Mesodermal cell (in vitro differentiated cells): ENCODE data around the gene PRDM16.

ENCODE experiments used
- H3K27ac ChIP-seq: 2 replicates; pipeline ENCODE4 v1.7.0; 2013; ENCODE audit warnings: mild to moderate bottlenecking, low read depth, low read length, moderate library complexity; ENCODE audit not compliant: severe bottlenecking
- H3K36me3 ChIP-seq: 2 replicates; pipeline ENCODE4 v1.7.1; 2013; ENCODE audit warnings: mild to moderate bottlenecking, low read length, moderate library complexity; ENCODE audit not compliant: control insufficient read depth, insufficient read depth
- H3K4me1 ChIP-seq: one replicate; pipeline ENCODE4 v1.7.1; 2013; ENCODE audit warnings: mild to moderate bottlenecking, low read length; ENCODE audit not compliant: insufficient read depth, control insufficient read depth, poor library complexity, severe bottlenecking
- H3K4me3 ChIP-seq: 2 replicates; pipeline ENCODE4 v1.7.0; 2013; ENCODE audit warnings: low read length, control low read depth, mild to moderate bottlenecking; ENCODE audit not compliant: insufficient read depth, poor library complexity, severe bottlenecking; ENCODE audit errors: extremely low read depth
- H3K9me3 ChIP-seq: 2 replicates; pipeline ENCODE4 v1.7.1; 2013; ENCODE audit warnings: mild to moderate bottlenecking, low read length, moderate library complexity; ENCODE audit not compliant: control insufficient read depth
- WGBS, 2 experiments: methylation state at CpG; one replicate each; pipeline ENCODE4 v1.1.5; 2013; ENCODE audit warnings: missing lambda C conversion rate in 2 of 2; ENCODE audit not compliant: insufficient coverage in 2 of 2; 5-methylcytosine and 5-hydroxymethylcytosine counted together

PRDM16 gene

DNA sequence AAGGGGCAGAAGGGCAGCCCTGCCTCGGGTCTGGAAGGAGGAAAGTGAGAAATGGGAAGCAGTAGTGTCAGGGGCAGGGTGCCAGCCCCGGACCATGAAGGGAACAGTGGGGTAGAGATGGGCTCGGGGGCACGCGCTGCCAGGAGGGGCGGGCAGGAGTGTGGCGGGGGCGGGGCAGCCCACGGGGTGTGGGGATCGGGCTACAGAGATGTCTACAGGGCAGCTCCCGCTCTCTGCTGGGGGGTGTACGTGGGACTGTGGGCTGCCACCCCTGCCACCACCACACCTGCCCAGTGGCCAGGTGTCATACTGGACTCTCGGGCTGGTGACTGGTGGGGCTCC, 392.9 kb downstream of the PRDM16 start:
- WGBS, 2 experiments: 90 to 96% methylated on average over 2 to 6 of the region's 13 CpGs
- Histone ChIP-seq H3K36me3 (no peaks in the 10 kb centered on the region), H3K4me1 (peaks cover 37% of the 10 kb centered on the region), H3K9me3 (no peaks in the 10 kb centered on the region), H3K27ac (no peak overlapping the region), H3K4me3 (no peak overlapping the region)

GRCh38 chr1:3462356-3463012, 393.5 kb downstream of the PRDM16 start:
- no peak overlapping the region for H3K4me3 ChIP-seq
- no peaks in the 10 kb centered on the region for H3K9me3 ChIP-seq
- 94 to 95% methylated on average over 8 to 16 of the region's 16 CpGs for WGBS, 2 experiments
- no peaks in the 10 kb centered on the region for H3K36me3 ChIP-seq
- H3K27ac ChIP-seq: no peak overlapping the region
- peaks cover 31% of the 10 kb centered on the region for H3K4me1 ChIP-seq

DNA sequence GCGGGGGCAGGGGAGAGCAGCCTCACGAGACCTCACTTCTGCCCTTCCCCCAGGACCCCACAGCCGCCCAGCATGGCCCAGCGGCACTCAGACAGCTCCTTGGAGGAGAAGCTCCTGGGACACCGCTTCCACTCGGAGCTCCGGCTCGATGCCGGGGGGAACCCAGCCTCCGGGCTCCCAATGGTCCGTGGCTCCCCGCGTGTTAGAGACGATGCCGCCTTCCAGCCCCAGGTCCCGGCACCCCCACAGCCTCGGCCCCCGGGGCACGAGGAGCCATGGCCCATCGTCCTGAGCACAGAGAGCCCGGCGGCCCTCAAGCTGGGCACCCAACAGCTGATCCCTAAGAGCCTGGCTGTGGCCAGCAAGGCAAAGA, 394.0 kb downstream of the PRDM16 start:
- Histone ChIP-seq H3K9me3 (no peaks in the 10 kb centered on the region), H3K27ac (no peak overlapping the region), H3K36me3 (no peaks in the 10 kb centered on the region), H3K4me1 (peaks cover 27% of the 10 kb centered on the region), H3K4me3 (no peak overlapping the region)
- 93 to 96% methylated on average over 13 to 22 of the region's 22 CpGs for WGBS, 2 experiments

DNA sequence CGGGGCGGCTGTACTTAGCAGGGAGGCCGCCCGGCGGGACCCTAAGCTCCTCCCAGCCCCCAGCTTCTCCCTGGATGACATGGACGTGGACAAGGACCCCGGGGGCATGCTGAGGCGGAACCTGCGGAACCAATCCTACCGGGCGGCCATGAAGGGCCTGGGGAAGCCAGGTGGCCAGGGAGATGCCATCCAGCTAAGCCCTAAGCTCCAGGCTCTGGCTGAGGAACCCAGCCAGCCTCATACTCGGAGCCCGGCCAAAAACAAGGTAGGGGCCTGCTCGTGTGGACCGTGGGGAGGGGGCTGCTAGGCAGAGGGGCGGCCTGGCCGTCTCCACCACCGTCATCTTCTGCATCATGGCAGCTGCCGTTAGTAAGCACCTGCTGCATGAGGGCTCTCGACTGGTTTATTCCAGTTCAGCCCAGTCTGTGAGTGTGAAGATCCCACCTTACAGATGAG, 394.4 kb downstream of the PRDM16 start:
- Histone ChIP-seq H3K27ac (no peak overlapping the region), H3K4me1 (peaks cover 23% of the 10 kb centered on the region), H3K36me3 (no peaks in the 10 kb centered on the region), H3K4me3 (no peak overlapping the region), H3K9me3 (no peaks in the 10 kb centered on the region)
- WGBS, 2 experiments: 91 to 96% methylated on average over 14 to 16 of the region's 20 CpGs

GRCh38 chr1:3463891-3464648, 395.1 kb downstream of the PRDM16 start:
- WGBS, 2 experiments: 92 to 96% methylated on average over 21 of the region's 21 CpGs
- no peaks in the 10 kb centered on the region for H3K36me3 ChIP-seq
- no peak overlapping the region for H3K27ac ChIP-seq
- H3K4me3 ChIP-seq: no peak overlapping the region
- no peaks in the 10 kb centered on the region for H3K9me3 ChIP-seq
- peaks cover 21% of the 10 kb centered on the region for H3K4me1 ChIP-seq

DNA sequence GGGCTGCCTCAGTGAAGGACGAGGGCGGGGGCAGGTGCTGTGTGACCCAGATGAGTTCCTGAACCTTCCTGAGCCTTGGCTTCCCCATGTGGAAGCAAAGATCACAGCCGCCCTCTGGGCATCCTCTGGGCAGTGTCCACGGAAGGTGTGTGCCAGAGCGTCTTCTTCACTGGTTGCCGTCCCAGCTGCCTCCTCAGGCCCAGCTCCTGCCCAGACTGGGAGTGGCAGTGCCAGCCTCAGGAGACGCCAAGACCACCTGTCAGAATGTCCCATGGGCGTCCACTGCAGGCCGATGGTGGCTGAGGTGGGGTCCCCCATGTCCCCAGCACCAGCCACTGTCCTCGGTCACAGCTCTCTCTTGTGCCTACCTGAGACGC, 395.6 kb downstream of the PRDM16 start:
- Histone ChIP-seq H3K9me3 (no peaks in the 10 kb centered on the region), H3K4me3 (no peak overlapping the region), H3K27ac (no peak overlapping the region), H3K36me3 (no peaks in the 10 kb centered on the region), H3K4me1 (peaks cover 17% of the 10 kb centered on the region)
- WGBS, 2 experiments: 91 to 96% methylated on average over 10 of the region's 11 CpGs

DNA sequence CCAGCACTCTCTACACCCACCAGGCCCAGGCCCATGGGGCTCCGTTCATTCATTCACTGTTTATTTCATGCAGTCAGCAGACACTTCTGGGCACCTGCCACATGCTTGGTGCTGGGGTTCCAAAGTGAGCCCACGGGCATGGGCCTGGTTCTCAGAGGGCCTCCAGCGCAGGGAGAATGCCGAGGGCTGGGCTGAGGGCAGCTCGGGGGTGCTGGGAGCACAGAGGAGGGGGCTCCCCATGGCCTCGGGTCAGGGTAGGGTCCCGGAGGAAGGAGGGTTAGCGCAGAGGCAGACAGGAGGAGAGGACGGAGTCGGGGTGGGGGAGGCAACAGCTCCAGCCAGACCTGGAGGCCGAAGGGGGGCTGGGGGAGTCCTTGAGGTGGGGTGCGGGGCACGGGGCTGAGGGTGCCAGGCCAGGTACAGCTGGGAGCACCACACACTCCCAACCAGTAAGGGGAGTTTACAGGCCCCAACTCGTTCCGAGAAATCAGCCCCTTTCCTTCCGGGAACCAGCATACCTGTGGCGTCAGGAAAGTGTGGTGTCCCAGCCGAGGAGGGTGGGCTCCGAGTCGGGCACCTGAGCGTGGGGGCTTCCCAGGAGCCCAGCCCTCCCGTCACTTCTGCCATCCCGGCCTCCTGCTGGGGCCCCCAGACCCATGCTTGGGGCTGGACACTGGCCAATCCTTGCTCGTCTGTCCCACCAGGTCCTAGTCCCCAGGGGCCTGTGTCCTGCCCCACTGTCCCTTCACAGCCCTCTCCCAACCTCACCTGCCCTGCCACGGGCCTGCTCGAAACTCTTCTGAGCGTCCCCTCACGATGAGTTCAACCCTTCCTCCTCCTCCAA, 396.3 kb downstream of the PRDM16 start:
- no peak overlapping the region for H3K4me3 ChIP-seq

GRCh38 chr1:3465935-3466321, 396.9 kb downstream of the PRDM16 start:
- no peak overlapping the region for H3K4me3 ChIP-seq
- H3K4me1 ChIP-seq: peaks cover 10% of the 10 kb centered on the region
- 89 to 95% methylated on average over 15 to 17 of the region's 17 CpGs for WGBS, 2 experiments
- H3K27ac ChIP-seq: no peak overlapping the region
- no peaks in the 10 kb centered on the region for H3K36me3 ChIP-seq
- H3K9me3 ChIP-seq: no peaks in the 10 kb centered on the region

More for the DNA sequence above, 396.3 kb downstream of the PRDM16 start:
- peaks cover 11% of the 10 kb centered on the region for H3K4me1 ChIP-seq
- no peak overlapping the region for H3K27ac ChIP-seq
- no peaks in the 10 kb centered on the region for H3K9me3 ChIP-seq
- H3K36me3 ChIP-seq: no peaks in the 10 kb centered on the region
- 90% methylated on average over 15 to 25 of the region's 28 CpGs for WGBS, 2 experiments

DNA sequence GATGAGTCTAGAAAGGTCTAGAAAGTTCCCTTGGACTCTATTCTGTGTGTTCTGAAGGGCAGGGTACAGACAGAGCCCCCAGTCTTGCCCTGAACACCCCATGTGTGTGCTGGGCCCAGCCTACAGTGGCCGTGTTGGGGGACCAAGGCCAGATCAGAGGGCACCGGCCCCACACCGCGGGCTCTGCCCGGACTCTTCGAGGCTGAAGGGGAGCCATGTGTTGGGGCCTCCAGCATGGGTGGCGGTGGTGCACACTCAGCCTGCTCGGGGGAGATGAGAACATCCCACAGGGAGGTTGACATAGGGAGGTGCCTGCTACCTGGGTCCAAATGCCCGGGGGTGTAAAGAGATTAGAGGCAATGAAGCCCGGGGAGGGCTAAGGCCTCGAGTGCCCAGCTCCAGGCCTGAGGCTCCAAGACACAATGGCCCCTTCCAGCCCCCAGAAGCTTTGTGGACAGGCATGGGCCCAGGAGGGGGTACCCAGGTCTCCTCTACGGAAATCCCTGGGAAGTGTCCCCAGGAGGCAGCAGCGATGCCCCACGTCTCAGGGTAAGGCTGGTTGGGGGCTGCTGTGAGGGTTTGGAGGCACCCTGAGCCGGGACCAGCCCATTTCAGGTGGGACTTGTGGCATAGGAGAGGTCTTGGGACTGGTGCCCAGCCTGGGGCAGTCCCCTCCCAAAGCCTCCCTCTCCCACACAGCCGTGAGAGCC, 397.5 kb downstream of the PRDM16 start:
- H3K27ac ChIP-seq: no peak overlapping the region
- no peaks in the 10 kb centered on the region for H3K36me3 ChIP-seq
- H3K9me3 ChIP-seq: no peaks in the 10 kb centered on the region
- 94 to 95% methylated on average over 15 to 16 of the region's 16 CpGs for WGBS, 2 experiments
- no peak overlapping the region for H3K4me3 ChIP-seq
- peaks cover 7% of the 10 kb centered on the region for H3K4me1 ChIP-seq
